Mesenteric fat pad (tissue), 1 donor: ENCODE measurements around the gene NAV2. TPM values are rescaled to one million over a fixed set of nuclear protein-coding genes. Genes with fewer than 3 reads are reported as not detected.

Source experiments
- DNase-seq: peaks from one replicate; pipeline ENCODE4 v3.0.0-alpha.2; 2020; ENCODE audit warnings: low spot score
- total RNA-seq: library from RNA; stranded (reverse); fragmentation: NEBNext Ultra II Directional; extraction: Animal tissue kit (Norgen Biotek cat#: 25700); gene quantifications from one replicate; pipeline ENCODE4 v1.2.1, GENCODE V29; 2021
- donor health status: DM: yes; HTN: yes; CAD: no.

Gene NAV2
- total RNA-seq, 1 donor from 2014 or later: 13.7 TPM

DNA sequence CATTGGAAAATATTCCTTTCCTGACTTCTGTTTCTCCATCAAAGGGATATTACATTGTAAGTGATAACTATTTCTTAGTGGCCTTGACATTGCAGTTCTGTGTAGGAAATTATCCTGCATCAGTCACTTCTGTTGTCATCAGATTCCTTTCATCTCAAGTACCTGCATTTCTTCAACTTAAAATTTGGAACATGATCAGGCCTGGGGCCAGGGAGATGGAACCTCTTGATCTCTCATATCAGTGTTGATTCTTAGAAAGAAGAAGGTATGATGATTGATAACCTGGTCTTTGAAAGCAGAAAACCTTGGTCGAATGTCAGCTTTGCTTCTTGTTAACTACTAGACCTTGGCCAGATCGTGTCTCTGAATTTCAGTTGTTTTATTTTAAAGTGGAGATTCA lies 93.6 kb downstream of the NAV2 start:
- no peak for DNase-seq

DNA sequence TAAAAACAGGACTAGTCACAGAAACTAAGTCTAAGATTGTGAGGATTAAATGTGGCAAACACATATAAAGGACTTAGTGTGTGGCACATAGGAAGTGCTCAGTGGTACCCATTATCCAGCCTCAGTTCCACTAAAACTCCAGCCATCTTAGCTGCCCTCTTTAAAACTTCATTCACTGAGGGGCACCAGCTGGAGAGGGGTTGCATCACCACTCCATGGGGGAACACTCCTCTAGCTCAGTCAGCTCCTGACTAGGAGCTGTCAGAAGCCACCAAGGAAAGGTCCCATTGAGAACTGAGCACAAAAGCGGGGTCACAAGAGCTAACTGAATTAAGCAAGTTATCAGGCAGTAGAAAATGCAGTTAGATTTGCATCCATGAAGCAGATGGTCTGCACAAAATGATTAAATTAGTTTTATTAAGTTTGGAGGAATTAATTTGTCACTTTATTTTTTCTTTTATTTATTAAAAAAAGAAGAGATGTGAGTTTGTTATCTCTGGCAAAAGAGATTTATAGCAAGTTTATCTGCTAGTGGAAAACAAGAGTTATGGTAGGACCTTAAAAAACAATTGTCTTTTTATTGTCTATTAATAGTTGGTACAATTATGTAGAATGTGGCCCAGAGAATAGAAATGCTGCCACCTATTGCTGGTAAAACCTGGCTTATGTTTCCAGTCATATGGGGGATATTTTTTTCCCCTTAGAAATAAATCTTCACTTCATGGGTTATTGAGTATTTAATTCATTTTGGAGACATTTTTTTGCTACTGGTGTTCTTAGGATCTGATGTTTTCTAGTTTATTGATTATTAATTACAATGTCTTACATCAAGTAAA lies 95.7 kb downstream of the NAV2 start:
- no peak for DNase-seq

- DNase-seq: no peak
These were observed 98.2 kb downstream of the NAV2 start for GRCh38 chr11:19810852-19811251.

- no peak for DNase-seq
These were observed 98.7 kb downstream of the NAV2 start for GRCh38 chr11:19811380-19811779.

- no peak for DNase-seq
These were observed 99.5 kb downstream of the NAV2 start for GRCh38 chr11:19812096-19812495.

DNA sequence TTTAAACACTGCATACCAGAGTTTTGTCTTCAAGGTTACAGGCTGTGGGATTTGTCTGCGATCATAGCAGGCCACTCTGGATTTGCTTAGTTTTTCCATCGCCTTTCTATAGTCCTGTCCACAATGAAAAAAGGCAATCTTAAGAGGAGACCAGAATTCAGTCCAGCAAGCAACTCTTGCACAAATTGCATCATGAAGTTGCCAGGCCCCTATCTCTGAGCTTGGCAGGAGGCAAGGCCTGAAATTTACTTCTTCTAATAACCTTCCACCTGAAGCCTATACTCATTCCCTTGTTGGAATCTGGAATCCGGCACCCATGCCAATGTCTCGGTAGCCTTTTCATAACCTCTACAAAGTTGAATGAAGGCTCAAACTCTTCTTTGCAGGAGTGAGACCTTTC lies 100.1 kb downstream of the NAV2 start:
- no peak for DNase-seq

- no peak for DNase-seq
These were observed 100.7 kb downstream of the NAV2 start for GRCh38 chr11:19813158-19813879.

DNA sequence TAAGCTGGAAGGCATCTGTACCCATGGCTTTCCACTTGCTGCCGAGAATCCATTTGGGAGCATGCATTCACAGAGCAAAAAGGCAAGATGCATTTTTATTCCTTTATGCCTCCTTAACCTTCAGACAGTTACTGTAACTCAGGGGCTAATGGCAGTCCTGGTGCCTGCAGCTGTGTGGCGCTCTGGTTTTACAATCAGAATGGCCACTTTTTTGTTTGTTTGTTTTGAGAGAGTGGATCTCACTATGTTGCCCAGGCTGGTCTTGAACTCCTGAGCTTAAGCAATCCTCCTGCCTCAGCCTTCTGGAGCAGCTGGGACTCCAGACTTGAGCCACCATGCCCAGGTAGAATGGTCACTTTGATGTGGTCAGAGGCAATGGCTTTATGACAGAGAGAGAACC lies 101.8 kb downstream of the NAV2 start:
- DNase-seq: no peak

DNA sequence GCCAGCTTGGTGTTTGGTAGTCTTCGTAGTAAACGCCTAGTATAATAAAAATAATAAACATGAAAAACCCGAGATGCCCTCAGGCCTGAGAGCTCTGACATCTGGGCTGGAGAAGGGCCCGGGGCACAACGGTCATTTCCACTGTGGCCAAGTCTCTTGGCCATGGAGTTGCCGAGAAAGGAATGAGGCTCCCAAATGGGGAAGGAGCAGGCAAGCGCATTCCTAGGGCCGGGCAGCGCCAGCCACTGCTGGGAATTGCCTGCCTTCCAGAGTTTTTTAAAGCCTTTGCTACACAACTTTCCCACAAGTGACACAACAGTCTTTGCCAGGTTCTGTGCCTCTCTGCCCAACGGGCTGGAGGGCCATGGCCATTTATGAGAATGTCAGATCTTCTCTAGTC lies 103.4 kb downstream of the NAV2 start:
- no peak for DNase-seq

DNA sequence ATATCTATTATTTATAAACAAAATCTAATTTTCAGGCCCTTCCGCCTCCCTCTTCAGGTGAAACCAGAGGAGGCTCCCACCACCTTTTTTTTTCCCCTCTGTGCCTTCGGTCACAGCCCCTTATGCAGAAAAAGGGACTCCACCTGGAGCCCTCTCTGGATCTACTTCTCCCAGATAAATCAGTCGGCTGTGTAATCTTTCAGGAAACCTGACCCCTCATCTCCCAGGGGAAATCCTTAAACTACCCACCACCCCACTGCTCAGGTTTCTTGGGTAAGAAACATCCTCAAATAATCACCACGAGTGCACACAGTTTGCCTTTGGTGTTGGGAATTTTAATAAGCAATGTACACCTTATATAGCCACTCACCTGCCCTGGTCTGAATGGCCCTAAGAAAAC lies 104.2 kb downstream of the NAV2 start:
- DNase-seq: no peak

DNA sequence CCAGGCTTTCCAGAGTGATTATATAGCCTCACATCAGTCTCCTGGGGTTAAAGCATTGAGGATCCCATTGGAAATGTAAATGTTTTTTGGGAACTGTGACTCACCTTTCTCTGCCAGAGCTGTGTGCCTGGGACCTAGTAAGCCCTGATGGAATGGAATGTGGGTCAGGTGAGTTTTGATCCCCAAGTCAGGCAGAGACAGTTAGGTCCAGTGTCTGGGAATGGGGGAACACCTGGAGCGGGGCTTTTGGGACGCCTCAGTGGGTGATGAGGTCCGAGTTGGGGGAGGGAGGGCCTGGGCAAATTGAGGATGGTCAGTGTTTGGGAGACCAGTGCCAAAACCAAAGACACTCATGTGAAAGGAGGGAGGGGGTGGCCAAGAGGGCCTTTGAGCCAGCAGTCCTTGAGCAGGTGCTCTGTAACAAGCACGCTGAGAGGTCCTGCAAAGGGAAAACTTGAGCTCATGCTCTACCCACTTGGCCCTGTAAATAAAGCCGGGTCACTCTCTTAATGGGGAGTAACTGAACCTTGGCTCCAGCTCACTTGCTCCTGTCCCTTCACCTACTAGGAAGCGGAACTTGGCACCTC lies 104.7 kb downstream of the NAV2 start:
- DNase-seq: no peak

DNA sequence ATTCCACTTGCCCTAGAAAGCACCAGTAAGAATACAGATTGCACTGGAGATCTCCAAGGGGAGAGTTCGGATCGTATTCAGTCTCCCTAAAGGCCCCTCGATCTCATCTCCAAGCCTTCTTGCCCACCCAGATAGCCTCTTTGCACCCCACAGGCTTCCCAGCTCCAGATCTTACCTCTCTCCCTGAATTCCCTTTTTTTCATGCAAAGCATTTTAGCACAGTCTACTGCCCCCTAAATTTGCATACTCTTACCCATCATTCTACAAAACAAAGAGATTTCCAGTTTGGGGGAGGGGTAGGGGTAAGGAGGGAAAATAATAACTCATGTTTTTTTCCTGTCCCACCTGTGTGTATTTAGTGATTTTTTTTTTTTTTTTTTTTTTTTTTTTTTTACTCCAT lies 105.2 kb downstream of the NAV2 start:
- no peak for DNase-seq

DNA sequence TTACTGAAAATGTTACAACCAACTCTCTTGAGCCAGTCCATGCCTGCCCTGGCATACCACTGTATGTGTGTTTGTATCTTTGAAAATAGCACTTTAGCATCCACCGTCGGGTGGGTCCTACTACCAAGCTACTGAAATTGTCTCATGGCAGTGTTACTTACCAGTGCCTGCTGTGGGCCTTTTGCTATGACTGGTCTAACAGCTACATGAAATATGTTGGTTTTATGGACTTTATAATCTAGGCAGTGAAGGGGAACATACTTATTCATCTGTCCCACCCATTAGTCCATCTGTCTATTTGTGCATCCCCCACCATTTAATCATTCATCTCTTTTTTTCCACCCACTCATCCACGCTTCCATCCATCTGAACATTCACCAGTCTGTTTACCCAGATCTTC lies 106.0 kb downstream of the NAV2 start:
- no peak for DNase-seq

DNA sequence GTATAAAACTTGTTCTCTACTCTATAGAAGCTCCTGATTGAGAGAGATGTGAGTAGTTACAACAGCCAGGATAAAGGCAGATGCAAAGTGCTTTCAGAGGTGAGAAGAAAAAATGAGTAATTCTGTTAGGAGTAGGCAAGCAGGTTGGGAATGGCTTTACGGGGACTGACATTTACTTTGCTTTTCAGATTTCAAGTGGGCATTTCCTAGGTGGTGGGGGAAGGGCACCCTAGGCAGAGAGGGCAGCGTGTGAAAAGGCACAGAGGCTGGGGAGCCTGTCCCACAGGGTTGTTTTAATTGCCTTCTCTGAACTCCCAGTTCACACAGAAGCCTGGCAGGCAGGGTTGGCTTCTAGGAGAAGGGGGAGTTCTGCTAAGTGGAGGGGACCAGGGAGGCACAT lies 106.5 kb downstream of the NAV2 start:
- no peak for DNase-seq

- no peak for DNase-seq
These were observed 107.5 kb downstream of the NAV2 start for GRCh38 chr11:19820100-19820499.

DNA sequence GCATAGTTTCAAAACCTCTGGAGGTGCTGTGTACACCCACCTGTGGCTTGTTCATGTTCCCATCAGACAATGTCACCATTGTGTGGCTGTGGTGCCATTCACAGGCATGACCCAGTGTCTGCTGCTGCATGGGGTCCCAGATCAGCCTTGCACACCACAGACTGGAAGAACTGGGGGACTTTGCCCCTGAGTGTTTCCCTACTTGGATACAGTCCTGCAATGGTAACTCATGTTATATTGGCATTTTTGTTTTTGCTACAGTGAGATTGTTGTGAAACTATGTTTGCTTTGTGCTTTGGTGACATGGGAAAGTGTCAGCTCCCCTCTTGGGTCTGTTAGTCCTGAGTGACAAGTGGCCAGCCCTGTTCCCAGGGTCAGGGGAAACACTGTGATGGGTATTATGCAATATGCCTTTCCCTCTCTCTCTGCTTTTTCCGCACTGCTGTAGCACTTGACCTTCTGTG lies 108.8 kb downstream of the NAV2 start:
- no peak for DNase-seq

- DNase-seq: no peak
These were observed 109.4 kb downstream of the NAV2 start for GRCh38 chr11:19821993-19822392.

DNA sequence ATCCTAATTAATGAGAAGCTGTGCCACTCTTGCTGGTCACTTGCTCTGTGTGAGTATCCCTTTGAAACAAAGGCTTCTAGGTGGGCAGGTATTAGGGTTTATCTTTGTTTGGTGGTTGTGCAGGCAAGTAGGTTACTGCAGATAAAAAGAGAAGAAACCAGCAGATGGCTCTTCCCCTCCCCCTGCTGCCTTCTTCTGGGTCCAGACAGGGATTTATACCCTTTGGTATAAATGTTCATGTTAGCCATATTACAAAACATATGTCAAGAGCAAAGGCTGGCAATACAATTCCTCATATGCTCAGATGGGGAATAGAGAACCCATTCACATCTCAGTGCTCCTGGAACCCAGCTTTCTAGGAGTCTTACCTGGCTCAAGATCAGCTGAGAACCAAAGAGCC lies 109.9 kb downstream of the NAV2 start:
- DNase-seq: no peak

DNA sequence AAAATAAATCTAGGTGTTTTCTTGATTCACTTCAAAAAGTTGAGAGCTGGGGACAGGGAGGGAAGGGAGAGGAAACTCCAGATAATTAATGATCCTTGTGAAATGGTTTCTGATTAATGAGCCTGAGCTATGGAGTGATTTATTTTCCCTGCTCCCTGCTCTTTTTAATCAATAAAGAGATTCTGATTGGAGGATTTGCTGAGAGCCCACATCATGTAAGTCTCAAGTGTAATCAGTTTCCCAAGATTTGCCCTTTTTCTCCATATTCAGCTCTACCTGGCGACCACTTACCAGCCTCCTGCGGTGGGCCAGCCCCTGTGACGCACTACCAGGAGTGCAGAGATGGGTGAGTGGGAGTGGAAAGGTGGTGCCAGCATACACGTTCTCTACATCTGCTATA lies 114.0 kb downstream of the NAV2 start:
- no peak for DNase-seq

DNA sequence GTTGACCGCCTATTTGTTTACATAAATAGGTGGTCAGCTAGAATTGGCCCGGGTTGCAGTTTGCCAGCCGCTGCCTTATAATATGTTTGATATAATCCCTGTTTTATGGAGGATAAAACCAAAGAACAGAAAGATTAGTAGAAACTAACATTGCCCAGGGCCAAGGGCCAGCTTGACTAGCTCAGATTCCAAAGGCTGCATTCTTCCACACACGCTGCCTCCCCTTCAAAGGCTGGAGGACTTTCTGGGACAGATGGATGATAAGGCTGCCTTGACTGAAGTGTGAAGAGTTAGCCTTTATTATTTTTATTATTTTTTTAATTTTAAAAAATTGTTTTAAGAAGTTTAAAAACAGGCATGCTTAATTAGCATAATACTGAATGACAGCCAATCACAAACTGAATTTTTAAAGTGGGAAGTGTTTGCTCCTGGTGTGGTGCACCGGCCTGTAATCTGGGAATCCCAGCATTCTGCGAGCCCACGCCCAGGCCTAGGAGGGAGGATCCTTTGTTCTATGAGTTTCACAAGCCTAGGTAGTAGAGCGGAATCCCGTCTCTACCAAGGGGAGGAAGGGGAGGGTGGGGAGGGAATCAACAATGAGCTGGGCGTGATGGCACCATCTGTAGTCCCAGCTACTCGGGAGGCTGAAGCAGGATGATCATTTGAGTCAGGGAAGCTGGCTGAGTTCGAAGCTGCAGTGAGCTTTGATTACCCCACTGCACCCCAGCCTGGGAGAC lies 114.9 kb downstream of the NAV2 start:
- no peak for DNase-seq

- DNase-seq: no peak
These were observed 115.9 kb downstream of the NAV2 start for GRCh38 chr11:19828382-19829108.
